IMR-90 (cell line): Measurements from ENCODE around the gene CHST2.

Experiments
- BHLHE40 ChIP-seq: fragments of 150-350 bp; IDR thresholded peaks from 2 replicates; pipeline ENCODE4 v1.6.1; 2016; ENCODE audit warnings: mild to moderate bottlenecking, low read depth, low read length
- RAD21 ChIP-seq: IDR thresholded peaks from 2 replicates; pipeline ENCODE4 v1.6.1; 2012; ENCODE audit warnings: low read length, improper control_type of control experiment
- RFX5 ChIP-seq: IDR thresholded peaks from 2 replicates; pipeline ENCODE4 v1.8.0; 2012; ENCODE audit warnings: low read depth, mild to moderate bottlenecking, low read length, moderate library complexity
- TF ChIP-seq, protein P1 (sequence below): fragments of 150-350 bp; IDR thresholded peaks from 2 replicates; pipeline ENCODE4 v1.6.1; 2017; ENCODE audit warnings: mild to moderate bottlenecking, antibody characterized with exemption, low read length, low read depth

GRCh38 chr3:143151004-143151731 is 31.6 kb downstream of the CHST2 start:
- TF ChIP-seq, protein P1, sequence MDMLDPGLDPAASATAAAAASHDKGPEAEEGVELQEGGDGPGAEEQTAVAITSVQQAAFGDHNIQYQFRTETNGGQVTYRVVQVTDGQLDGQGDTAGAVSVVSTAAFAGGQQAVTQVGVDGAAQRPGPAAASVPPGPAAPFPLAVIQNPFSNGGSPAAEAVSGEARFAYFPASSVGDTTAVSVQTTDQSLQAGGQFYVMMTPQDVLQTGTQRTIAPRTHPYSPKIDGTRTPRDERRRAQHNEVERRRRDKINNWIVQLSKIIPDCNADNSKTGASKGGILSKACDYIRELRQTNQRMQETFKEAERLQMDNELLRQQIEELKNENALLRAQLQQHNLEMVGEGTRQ: no peak
- TF ChIP-seq RAD21 (no peak), RFX5 (no peak), BHLHE40 (no peak)
